Testis (tissue), 2 donors: ENCODE measurements around the gene STAG1.

Experiments used
- POLR2A ChIP-seq: fragments of 450-650 bp; IDR thresholded peaks from one replicate; pipeline ENCODE4 v1.6.1; 2017; ENCODE audit warnings: antibody characterized with exemption, mild to moderate bottlenecking, moderate library complexity
- TF ChIP-seq, protein P1 (sequence below), 3 experiments: fragments of 450-650 bp in 2 of 3; fragments of 200-600 bp in 1 of 3; sonication (generic) in 1 of 3; IDR thresholded peaks; one replicate each; pipeline ENCODE4 v1.5.1; 2016 to 2019; ENCODE audit warnings: antibody characterized with exemption in 3 of 3, mild to moderate bottlenecking in 2 of 3, moderate library complexity in 1 of 3

DNA sequence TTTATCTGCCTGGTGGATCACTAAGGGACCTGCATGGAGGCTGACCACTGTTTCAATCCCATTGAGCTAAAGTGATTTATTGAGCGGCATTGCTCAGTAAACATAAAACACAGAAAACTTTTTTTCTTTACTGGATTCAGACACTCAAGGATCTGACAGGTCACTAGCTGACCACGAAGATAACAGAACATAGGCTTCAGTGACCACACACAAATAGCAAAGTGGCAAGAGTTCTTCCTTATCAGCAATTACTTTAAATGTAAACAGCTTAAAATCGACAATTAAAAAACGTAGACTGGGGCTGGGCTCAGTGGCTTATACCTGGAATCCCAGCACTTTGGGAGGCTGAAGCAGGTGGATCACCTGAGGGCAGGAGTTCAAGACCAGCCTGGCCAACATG lies 48.7 kb downstream of the STAG1 start:
- TF ChIP-seq, protein P1, sequence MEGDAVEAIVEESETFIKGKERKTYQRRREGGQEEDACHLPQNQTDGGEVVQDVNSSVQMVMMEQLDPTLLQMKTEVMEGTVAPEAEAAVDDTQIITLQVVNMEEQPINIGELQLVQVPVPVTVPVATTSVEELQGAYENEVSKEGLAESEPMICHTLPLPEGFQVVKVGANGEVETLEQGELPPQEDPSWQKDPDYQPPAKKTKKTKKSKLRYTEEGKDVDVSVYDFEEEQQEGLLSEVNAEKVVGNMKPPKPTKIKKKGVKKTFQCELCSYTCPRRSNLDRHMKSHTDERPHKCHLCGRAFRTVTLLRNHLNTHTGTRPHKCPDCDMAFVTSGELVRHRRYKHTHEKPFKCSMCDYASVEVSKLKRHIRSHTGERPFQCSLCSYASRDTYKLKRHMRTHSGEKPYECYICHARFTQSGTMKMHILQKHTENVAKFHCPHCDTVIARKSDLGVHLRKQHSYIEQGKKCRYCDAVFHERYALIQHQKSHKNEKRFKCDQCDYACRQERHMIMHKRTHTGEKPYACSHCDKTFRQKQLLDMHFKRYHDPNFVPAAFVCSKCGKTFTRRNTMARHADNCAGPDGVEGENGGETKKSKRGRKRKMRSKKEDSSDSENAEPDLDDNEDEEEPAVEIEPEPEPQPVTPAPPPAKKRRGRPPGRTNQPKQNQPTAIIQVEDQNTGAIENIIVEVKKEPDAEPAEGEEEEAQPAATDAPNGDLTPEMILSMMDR (IDR thresholded peaks at IDR 0.05), result no peak
- no peak for TF ChIP-seq POLR2A
